Parathyroid adenoma (tissue), 2 donors: ENCODE results near the gene C11orf98.
"Not testable (repeated sequence)": the region's sequence is repeated elsewhere in the genome, so short reads cannot be mapped to it uniquely, and the experiment has no call there.

Experiments used
- H2AFZ ChIP-seq: fragments of 300-600 bp; sonication (generic); one replicate; pipeline ENCODE4 v1.7.0; 2017; ENCODE audit warnings: antibody characterized with exemption, mild to moderate bottlenecking
- H3K27ac ChIP-seq: fragments of 300-600 bp; sonication (generic); one replicate; pipeline ENCODE4 v1.7.0; 2017
- H3K27me3 ChIP-seq: fragments of 300-600 bp; sonication (generic); one replicate; pipeline ENCODE4 v1.7.0; 2017; ENCODE audit warnings: low read length; ENCODE audit not compliant: control insufficient read depth, insufficient read depth
- H3K36me3 ChIP-seq: fragments of 300-600 bp; sonication (generic); one replicate; pipeline ENCODE4 v1.7.0; 2017; ENCODE audit warnings: low read length; ENCODE audit not compliant: control insufficient read depth, insufficient read depth
- H3K4me1 ChIP-seq: fragments of 300-600 bp; sonication (generic); one replicate; pipeline ENCODE4 v1.7.0; 2017; ENCODE audit warnings: control low read depth
- H3K4me2 ChIP-seq: fragments of 300-600 bp; sonication (generic); one replicate; pipeline ENCODE4 v1.7.0; 2017; ENCODE audit warnings: low read length
- H3K4me3 ChIP-seq: fragments of 300-600 bp; sonication (generic); one replicate; pipeline ENCODE4 v1.7.0; 2017; ENCODE audit warnings: low read depth, low read length
- H3K79me2 ChIP-seq: fragments of 300-600 bp; sonication (generic); one replicate; pipeline ENCODE4 v1.7.0; 2017; ENCODE audit warnings: control low read depth
- H3K9ac ChIP-seq: fragments of 300-600 bp; sonication (generic); one replicate; pipeline ENCODE4 v1.7.0; 2017; ENCODE audit warnings: mild to moderate bottlenecking
- H3K9me3 ChIP-seq: fragments of 300-600 bp; sonication (generic); one replicate; pipeline ENCODE4 v1.7.0; 2017; ENCODE audit warnings: low read length; ENCODE audit not compliant: control insufficient read depth
- CTCF ChIP-seq: fragments of 300-600 bp; sonication (generic); IDR thresholded peaks from one replicate; pipeline ENCODE4 v1.7.0; 2017; ENCODE audit warnings: antibody characterized with exemption, mild to moderate bottlenecking
- donor health status: primary hyperparathyroidism.

C11orf98 gene

GRCh38 chr11:62656796-62657429, 8.1 kb downstream of the C11orf98 start:
- Histone ChIP-seq H3K27me3 (no peaks in the 10 kb centered on the region), H3K36me3 (no peaks in the 10 kb centered on the region), H3K9ac (no peak overlapping the region), H3K4me3 (no peak overlapping the region), H3K4me1 (no peaks in the 10 kb centered on the region), H3K9me3 (no peaks in the 10 kb centered on the region), H2AFZ (no peak overlapping the region), H3K4me2 (no peak overlapping the region), H3K79me2 (peaks cover 4% of the 10 kb centered on the region), H3K27ac (no peak overlapping the region)
- TF ChIP-seq CTCF: no peak

- Histone ChIP-seq H3K9ac (no peak overlapping the region), H3K4me2 (no peak overlapping the region), H3K79me2 (peaks cover 4% of the 10 kb centered on the region), H3K4me3 (no peak overlapping the region), H3K27me3 (no peaks in the 10 kb centered on the region), H2AFZ (no peak overlapping the region), H3K36me3 (no peaks in the 10 kb centered on the region), H3K4me1 (no peaks in the 10 kb centered on the region), H3K27ac (no peak overlapping the region), H3K9me3 (no peaks in the 10 kb centered on the region)
- TF ChIP-seq CTCF: no peak
Observed at GRCh38 chr11:62654297-62654696, 10.7 kb downstream of the C11orf98 start.

- TF ChIP-seq CTCF: no peak
- Histone ChIP-seq H3K4me2 (peak overlapping the region; percentile 78), H3K9me3 (no peaks in the 10 kb centered on the region), H2AFZ (peak overlapping the region; percentile 88), H3K27me3 (no peaks in the 10 kb centered on the region), H3K27ac (peak overlapping the region; percentile 66), H3K4me3 (peak overlapping the region; percentile 88), H3K4me1 (no peaks in the 10 kb centered on the region), H3K36me3 (no peaks in the 10 kb centered on the region), H3K79me2 (peaks cover 4% of the 10 kb centered on the region), H3K9ac (peak overlapping the region; percentile 31)
Observed at GRCh38 chr11:62652161-62653006, 12.6 kb downstream of the C11orf98 start.

GRCh38 chr11:62650283-62650682, 14.7 kb downstream of the C11orf98 start:
- not testable (repeated sequence) for H3K79me2 ChIP-seq, H3K27ac ChIP-seq

GRCh38 chr11:62649486-62649885, 15.5 kb downstream of the C11orf98 start:
- Histone ChIP-seq H2AFZ (no peak overlapping the region), H3K79me2 (peaks cover 8% of the 10 kb centered on the region), H3K4me3 (no peak overlapping the region), H3K4me2 (no peak overlapping the region), H3K27me3 (no peaks in the 10 kb centered on the region), H3K9ac (no peak overlapping the region), H3K27ac (no peak overlapping the region), H3K9me3 (no peaks in the 10 kb centered on the region), H3K4me1 (peaks cover 3% of the 10 kb centered on the region), H3K36me3 (no peaks in the 10 kb centered on the region)
- no peak for TF ChIP-seq CTCF

More at GRCh38 chr11:62650283-62650682, 14.7 kb downstream of the C11orf98 start:
- H3K4me2 ChIP-seq, H3K27me3 ChIP-seq, H2AFZ ChIP-seq, H3K9ac ChIP-seq, H3K36me3 ChIP-seq, H3K9me3 ChIP-seq, H3K4me3 ChIP-seq, H3K4me1 ChIP-seq: not testable (repeated sequence)
